Duodenal mucosa (tissue), 2 donors: ENCODE data around the gene MSH5.

Experiments
- H3K27ac ChIP-seq: one replicate; pipeline ENCODE4 v1.7.0; 2013; ENCODE audit warnings: low read depth, low read length
- H3K27me3 ChIP-seq, 2 donors: one replicate each; pipeline ENCODE4 v1.7.0; 2013; ENCODE audit warnings: low read length in 2 of 2, control low read depth in 1 of 2; ENCODE audit not compliant: insufficient read depth in 2 of 2, control insufficient read depth in 1 of 2
- H3K36me3 ChIP-seq, 2 donors: one replicate each; pipeline ENCODE4 v1.7.0; 2013; ENCODE audit warnings: low read length in 2 of 2, control low read depth in 1 of 2; ENCODE audit not compliant: insufficient read depth in 2 of 2, control insufficient read depth in 1 of 2
- H3K4me1 ChIP-seq, 2 donors: one replicate each; pipeline ENCODE4 v1.7.0; 2013; ENCODE audit warnings: low read length in 2 of 2, control low read depth in 1 of 2; ENCODE audit not compliant: insufficient read depth in 2 of 2, control insufficient read depth in 1 of 2
- H3K4me3 ChIP-seq, 2 donors: one replicate each; pipeline ENCODE4 v1.7.0; 2013; ENCODE audit warnings: low read length in 2 of 2, low read depth in 1 of 2
- H3K9ac ChIP-seq, 2 donors: one replicate each; pipeline ENCODE4 v1.7.0; 2013; ENCODE audit warnings: low read length in 2 of 2, low read depth in 1 of 2
- H3K9me3 ChIP-seq, 2 donors: one replicate each; pipeline ENCODE4 v1.7.0; 2013; ENCODE audit warnings: low read length in 2 of 2, control low read depth in 1 of 2; ENCODE audit not compliant: control insufficient read depth in 1 of 2

MSH5 gene

DNA sequence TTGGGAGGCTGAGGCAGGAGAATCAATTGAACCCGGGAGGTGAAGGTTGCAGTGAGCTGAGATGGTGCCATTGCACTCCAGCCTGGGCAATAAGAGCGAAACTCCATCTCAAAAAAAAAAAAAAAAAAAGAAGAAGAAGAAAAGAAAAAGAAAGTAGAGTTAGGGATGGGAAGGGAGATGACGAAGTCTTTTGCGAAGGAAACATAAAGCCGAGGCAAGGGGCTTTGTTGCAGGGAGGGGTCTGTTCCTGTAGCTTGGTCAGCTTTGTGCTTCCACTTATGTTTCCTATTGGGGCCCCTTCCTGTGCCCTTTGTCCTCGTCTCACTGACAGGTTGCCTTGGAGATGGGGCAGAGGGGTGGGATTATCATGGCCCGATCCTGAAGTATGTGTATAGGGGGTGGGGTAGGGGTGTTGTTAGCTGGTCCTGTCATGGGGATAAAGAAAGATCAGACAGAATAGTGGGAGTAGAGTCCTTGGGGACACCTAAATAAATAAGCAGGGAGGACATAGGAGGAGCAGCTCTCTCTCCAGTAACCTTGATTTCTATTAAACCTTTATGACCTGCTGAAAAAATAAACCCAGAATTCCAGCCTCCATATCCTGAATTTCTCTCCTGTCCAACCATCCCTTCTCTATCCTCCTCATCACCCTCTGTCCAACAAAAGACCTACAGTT, 2.4 kb upstream of the MSH5 start:
- Histone ChIP-seq H3K27me3 (no peaks in the 10 kb centered on the region), H3K9me3 (no peaks in the 10 kb centered on the region), H3K9ac (peak overlapping the region; percentile 97), H3K4me1 (peaks cover 45 to 57% of the 10 kb centered on the region in 2 donors), H3K36me3 (peaks cover 15 to 17% of the 10 kb centered on the region in 2 donors), H3K27ac (peak overlapping the region; percentile 94), H3K4me3 (peak overlapping the region; percentile 52 to 91)

DNA sequence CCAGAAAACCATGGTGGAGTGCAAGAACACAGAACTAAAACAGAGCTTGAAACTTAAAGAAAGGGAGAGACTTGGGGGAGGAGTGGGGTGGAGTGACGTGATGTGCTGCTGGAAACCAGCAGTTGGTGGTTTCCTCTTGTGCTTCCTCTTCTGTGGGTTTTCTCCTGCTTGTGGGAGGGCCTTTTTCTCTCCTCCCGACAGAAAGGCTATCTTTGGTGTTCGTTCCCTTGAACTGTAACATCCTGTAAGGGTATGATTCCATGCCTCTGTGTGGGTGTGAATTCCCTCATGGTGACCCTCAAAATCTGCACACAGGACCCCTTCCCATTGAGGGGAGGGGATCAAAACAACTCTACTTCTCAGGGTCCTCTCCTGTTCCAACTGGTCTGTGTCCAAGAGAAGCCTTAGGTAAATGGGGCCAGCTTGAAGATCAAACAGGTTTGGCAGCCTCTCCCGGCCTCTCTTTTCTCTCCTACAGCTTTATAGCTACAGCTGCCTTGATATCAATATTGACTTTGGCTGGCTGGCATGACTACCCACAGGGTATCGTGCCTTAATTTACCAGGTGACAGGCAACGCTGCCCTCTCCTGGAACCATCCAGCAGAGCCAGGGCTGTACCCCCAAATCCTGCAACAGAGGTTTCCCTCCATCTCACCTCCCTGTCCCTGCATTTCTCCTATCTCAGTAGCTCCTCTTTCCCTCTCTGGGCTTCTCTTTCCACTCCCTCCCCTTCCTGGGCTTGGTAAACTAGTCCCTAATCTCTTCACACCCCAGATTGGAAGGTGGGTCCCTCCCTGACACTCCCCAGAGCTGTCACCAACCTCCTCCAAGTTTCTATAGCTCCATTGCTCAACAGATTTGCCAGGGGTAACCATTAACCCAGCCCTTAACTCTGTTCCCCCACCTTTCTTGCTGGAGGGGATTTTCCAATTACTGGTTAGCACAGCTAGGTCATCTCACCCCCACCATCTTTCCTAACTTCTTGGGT, 1.5 kb upstream of the MSH5 start:
- peak overlapping the region; percentile 94 for H3K27ac ChIP-seq
- peak overlapping the region; percentile 50 to 73 for H3K9ac ChIP-seq
- H3K4me1 ChIP-seq: peaks cover 43 to 55% of the 10 kb centered on the region in 2 donors
- no peaks in the 10 kb centered on the region for H3K27me3 ChIP-seq
- peak overlapping the region; percentile 44 to 52 for H3K4me3 ChIP-seq
- no peaks in the 10 kb centered on the region for H3K9me3 ChIP-seq
- H3K36me3 ChIP-seq: peaks cover 12 to 20% of the 10 kb centered on the region in 2 donors

- peaks cover 28 to 38% of the 10 kb centered on the region in 2 donors for H3K4me1 ChIP-seq
- peak overlapping the region; percentile 80 for H3K27ac ChIP-seq
- peaks cover 0 to 13% of the 10 kb centered on the region in 2 donors for H3K36me3 ChIP-seq
- H3K9ac ChIP-seq: peak overlapping the region; percentile 87 to 90
- no peaks in the 10 kb centered on the region for H3K27me3 ChIP-seq
- peak overlapping the region; percentile 80 to 83 for H3K4me3 ChIP-seq
- no peaks in the 10 kb centered on the region for H3K9me3 ChIP-seq
Measured at GRCh38 chr6:31740397-31741223, 805 bp downstream of the MSH5 start.

- H3K27me3 ChIP-seq: no peaks in the 10 kb centered on the region
- H3K4me1 ChIP-seq: peaks cover 25 to 35% of the 10 kb centered on the region in 2 donors
- H3K36me3 ChIP-seq: peaks cover 0 to 13% of the 10 kb centered on the region in 2 donors
- H3K9ac ChIP-seq: no peak overlapping the region
- H3K4me3 ChIP-seq: no peak overlapping the region
- H3K27ac ChIP-seq: no peak overlapping the region
- no peaks in the 10 kb centered on the region for H3K9me3 ChIP-seq
Measured at GRCh38 chr6:31741815-31742214, 2.0 kb downstream of the MSH5 start.

DNA sequence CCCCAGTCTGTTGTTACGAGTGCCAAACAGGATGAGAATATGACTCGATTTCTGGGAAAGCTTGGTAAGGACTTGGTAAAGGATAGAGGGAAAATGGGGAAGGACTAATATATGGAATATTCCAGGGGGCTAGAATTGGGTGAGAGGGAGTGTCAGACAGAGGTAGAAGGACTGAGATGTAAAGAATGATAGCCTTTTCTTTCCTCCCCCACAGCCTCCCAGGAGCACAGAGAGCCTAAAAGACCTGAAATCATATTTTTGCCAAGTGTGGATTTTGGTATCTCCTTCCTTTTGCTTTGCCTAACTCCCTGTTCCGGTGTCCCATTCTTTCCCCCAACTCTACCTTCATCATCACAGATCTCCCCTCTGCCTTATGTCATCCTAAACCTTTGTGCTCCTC, 3.1 kb downstream of the MSH5 start:
- H3K27me3 ChIP-seq: no peaks in the 10 kb centered on the region
- H3K4me3 ChIP-seq: no peak overlapping the region
- peaks cover 0 to 19% of the 10 kb centered on the region in 2 donors for H3K36me3 ChIP-seq
- no peak overlapping the region for H3K9ac ChIP-seq
- peaks cover 14 to 26% of the 10 kb centered on the region in 2 donors for H3K4me1 ChIP-seq
- H3K9me3 ChIP-seq: no peaks in the 10 kb centered on the region
- H3K27ac ChIP-seq: no peak overlapping the region

DNA sequence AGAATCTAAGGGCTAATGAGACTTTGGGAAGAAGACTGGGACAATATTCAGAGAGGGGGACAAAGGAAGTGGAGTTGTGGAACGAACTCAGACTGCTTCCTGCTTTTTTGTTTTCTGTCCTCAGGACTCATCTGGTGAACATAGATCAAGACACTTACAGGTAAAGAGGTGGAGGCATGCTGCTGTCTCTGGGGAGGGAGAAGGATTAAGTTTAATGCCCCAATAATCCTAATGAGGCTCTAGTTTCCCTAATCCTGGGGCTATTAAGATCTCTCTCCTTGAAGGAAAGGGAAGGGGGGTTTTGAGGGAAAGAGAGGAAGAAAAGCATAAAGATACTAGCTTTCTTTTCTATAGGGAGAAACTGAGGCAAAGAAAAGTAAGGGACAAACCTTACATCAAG, 4.6 kb downstream of the MSH5 start:
- H3K36me3 ChIP-seq: peaks cover 0 to 19% of the 10 kb centered on the region in 2 donors
- no peaks in the 10 kb centered on the region for H3K27me3 ChIP-seq
- no peaks in the 10 kb centered on the region for H3K9me3 ChIP-seq
- no peak overlapping the region for H3K4me3 ChIP-seq
- no peak overlapping the region for H3K27ac ChIP-seq
- no peak overlapping the region for H3K9ac ChIP-seq
- H3K4me1 ChIP-seq: peaks cover under 1 to 12% of the 10 kb centered on the region in 2 donors

DNA sequence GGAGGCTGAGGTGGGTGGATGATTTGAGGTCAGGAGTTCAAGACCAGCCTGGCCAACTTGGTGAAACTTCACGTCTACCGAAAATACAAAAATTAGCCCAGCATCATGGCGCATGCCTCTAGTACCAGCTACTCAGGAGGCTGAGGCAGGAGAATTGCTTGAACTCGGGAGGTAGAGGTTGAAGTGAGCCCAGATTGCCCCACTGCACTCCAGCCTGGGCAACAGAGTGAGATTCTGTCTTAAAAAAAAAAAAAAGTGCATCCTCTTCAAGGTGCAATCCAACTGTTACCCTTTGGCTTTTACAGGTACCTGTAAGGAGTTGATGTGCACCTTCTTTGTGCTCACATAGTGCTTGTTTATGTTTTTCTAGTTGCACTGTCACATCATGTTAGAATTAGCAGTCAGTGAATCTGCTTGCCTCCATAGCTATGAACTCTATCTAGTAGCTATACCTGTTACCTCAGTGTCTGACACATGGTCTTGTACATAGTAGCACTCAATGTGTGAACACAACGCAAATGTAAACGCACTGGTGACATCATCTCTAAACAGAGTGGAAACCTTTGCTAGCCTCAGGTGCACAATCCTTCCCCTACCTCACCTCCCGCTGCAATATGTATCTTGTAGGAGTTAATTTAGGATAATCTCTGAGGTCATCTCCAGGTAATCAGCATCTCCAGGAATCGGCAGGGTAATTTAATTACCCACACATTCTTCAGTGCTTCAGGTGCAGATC, 9.7 kb downstream of the MSH5 start:
- H3K9me3 ChIP-seq: no peaks in the 10 kb centered on the region
- H3K4me1 ChIP-seq: no peaks in the 10 kb centered on the region
- H3K27ac ChIP-seq: no peak overlapping the region
- no peaks in the 10 kb centered on the region for H3K27me3 ChIP-seq
- H3K9ac ChIP-seq: no peak overlapping the region
- H3K4me3 ChIP-seq: no peak overlapping the region
- peaks cover 0 to 6% of the 10 kb centered on the region in 2 donors for H3K36me3 ChIP-seq

DNA sequence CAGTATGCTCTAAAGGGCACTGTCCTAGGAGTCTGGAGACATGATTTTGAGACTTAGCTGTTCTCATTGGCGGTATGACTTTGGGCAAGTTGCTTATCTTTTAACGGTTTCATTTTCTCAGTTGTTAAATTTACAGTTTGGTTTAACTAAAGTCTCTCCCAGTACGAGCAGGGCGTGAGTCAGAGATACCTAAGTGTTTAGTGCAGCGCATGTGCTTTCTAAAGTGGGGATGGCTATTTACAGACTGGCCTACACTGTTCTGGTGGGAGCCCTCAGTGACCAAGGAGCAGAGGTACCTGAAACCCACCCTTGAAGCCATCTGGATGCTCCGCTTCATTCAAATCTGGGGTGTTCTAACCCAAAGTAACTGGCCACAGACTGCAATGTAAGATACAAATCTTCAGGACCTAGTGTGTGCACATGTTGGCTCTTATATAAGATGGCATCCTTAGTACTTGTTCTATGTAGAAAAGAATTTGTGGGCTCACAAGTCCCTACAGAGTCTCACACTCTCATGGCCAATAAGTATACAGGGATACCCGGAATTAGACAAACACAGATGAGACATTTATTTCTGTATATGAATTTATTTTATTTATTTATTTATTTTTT, 10.7 kb downstream of the MSH5 start:
- no peaks in the 10 kb centered on the region for H3K9me3 ChIP-seq
- H3K36me3 ChIP-seq: peaks cover 0 to 6% of the 10 kb centered on the region in 2 donors
- no peak overlapping the region for H3K9ac ChIP-seq
- no peak overlapping the region for H3K4me3 ChIP-seq
- H3K4me1 ChIP-seq: no peaks in the 10 kb centered on the region
- H3K27me3 ChIP-seq: no peaks in the 10 kb centered on the region
- H3K27ac ChIP-seq: no peak overlapping the region

GRCh38 chr6:31752739-31753319, 13.0 kb downstream of the MSH5 start:
- H3K27ac ChIP-seq: no peak overlapping the region

More at GRCh38 chr6:31752739-31753319, 13.0 kb downstream of the MSH5 start:
- no peaks in the 10 kb centered on the region for H3K4me1 ChIP-seq
- H3K9me3 ChIP-seq: no peaks in the 10 kb centered on the region
- no peak overlapping the region for H3K9ac ChIP-seq
- H3K4me3 ChIP-seq: no peak overlapping the region
- no peaks in the 10 kb centered on the region for H3K36me3 ChIP-seq
- H3K27me3 ChIP-seq: no peaks in the 10 kb centered on the region
